Heart right ventricle (tissue), 16 donors: ENCODE measurements around the gene PGM5. TPM values are rescaled to one million over a fixed set of nuclear protein-coding genes. Genes with fewer than 3 reads are reported as not detected.

Experiments used
- ATAC-seq, 8 donors: fragments of 200-7000 bp; cut with Tn5 transposase; one replicate each; pipeline ENCODE4 v1.9.1; 2020; ENCODE audit warnings: mild to moderate bottlenecking in 8 of 8, moderate library complexity in 8 of 8, moderate number of reproducible peaks in 1 of 8
- DNase-seq, 2 donors: peaks; one replicate each; pipeline ENCODE4 v3.0.0-alpha.2; 2020
- H3K27ac ChIP-seq, 10 donors: fragments of 200-600 bp; sonication (generic) in 2 of 10; one replicate each; pipeline versions ENCODE4 v1.5.0 to v1.8.0; 2020 to 2022; ENCODE audit warnings: mild to moderate bottlenecking in 3 of 10
- H3K27me3 ChIP-seq, 7 donors: fragments of 200-600 bp; one replicate each; pipeline ENCODE4 v1.8.0; 2021 to 2022; ENCODE audit warnings: mild to moderate bottlenecking in 2 of 7
- H3K36me3 ChIP-seq, 9 donors: fragments of 200-600 bp; sonication (generic) in 1 of 9; one replicate each; pipeline versions ENCODE4 v1.5.0 to v1.8.0; 2020 to 2022; ENCODE audit warnings: mild to moderate bottlenecking in 2 of 9
- H3K4me1 ChIP-seq, 9 donors: fragments of 200-600 bp; sonication (generic) in 1 of 9; one replicate each; pipeline versions ENCODE4 v1.5.0 to v1.8.0; 2020 to 2022; ENCODE audit warnings: mild to moderate bottlenecking in 4 of 9
- H3K4me3 ChIP-seq, 10 donors: fragments of 200-600 bp; sonication (generic) in 2 of 10; one replicate each; pipeline versions ENCODE4 v1.5.0 to v1.8.0; 2020 to 2022; ENCODE audit warnings: mild to moderate bottlenecking in 7 of 10, moderate library complexity in 2 of 10
- H3K9me3 ChIP-seq, 11 donors: fragments of 200-600 bp in 10 of 11; sonication (generic) in 2 of 11; one replicate each; pipeline versions ENCODE4 v1.5.0 to v1.8.0; 2013 to 2022; ENCODE audit warnings: mild to moderate bottlenecking in 2 of 11, control low read depth in 1 of 11, moderate library complexity in 1 of 11
- WGBS, 2 donors: extraction: QIAGEN DNeasy Blood & Tissue Kit; methylation state at CpG; one replicate each; pipeline ENCODE4 v1.1.7; 2013; ENCODE audit warnings: inconsistent platforms in 1 of 2; 5-methylcytosine and 5-hydroxymethylcytosine counted together
- intact Hi-C, 10 donors: fragments of 100-400 bp; cut with DNase I; formaldehyde crosslinking; loops; one replicate each; pipeline versions ENCODE4 v1.11.1 to v1.14.2; 2022
- polyA plus RNA-seq, 2 donors: library from polyadenylated mRNA; stranded (reverse); fragments of 200-250 nt; gene quantifications; one replicate each; pipeline ENCODE4 v1.2.3, GENCODE V29; 2013
- total RNA-seq, 10 donors: library from RNA; stranded (reverse); fragmentation: NEBNext Ultra II Directional in 3 of 10; extraction: Animal tissue kit (Norgen Biotek cat#: 25700) in 3 of 10; gene quantifications; one replicate each; pipeline versions ENCODE4 v1.2.1 to v1.2.4, GENCODE V29; 2021 to 2023
- TF ChIP-seq, protein P1 (sequence below), 9 donors: fragments of 200-600 bp; sonication (generic) in 2 of 9; IDR thresholded peaks; one replicate each; pipeline versions ENCODE4 v1.5.0 to v1.8.0; 2021 to 2022; ENCODE audit warnings: antibody characterized with exemption in 9 of 9, mild to moderate bottlenecking in 5 of 9, moderate library complexity in 1 of 9
- donor health status: Arrhythmogenic right ventricular cardiomyopathy.
- donor health status: ischemic (EF 13 %, LVEDD 7.1; RV severe dilation, severe dysfunction).
- donor health status: healthy with polysubstance abuse.
- donor health status: DM: no; HTN: yes; CAD: no.
- donor health status: DM: no; HTN: no; CAD: no.
- donor health status: ischemic (EF 25% LVEDD 6.9; RV normal size, moderate dysfunction).
- donor health status: ischemic (EF 25% LVEDD 5.7; RV mildly dilated, moderate dysfunction).
- donor health status: healthy.
- donor health status: DM: yes; HTN: yes; CAD: no.
- donor health status: Ischemic cardiomyopathy.
- donor health status: ischemic (EF 35%, LVEDD 5.7; RV mildly dilated, moderate dysfunction).
- donor health status: nonischemic (EF 11% LVEDD 7.7; RV severe dilation, severe dysfunction).
- donor health status: DM: yes; HTN: yes; CAD: no.
- donor health status: PGD.
- donor health status: ischemic (EF 29% LVEDD 5.4; RV normal size, mild dysfunction).
- donor health status: nonischemic (EF 23%, LVEDD 6.1; RV moderate dilation, normal function).

PGM5 gene
- total and polyA plus RNA-seq, 12 donors: 26.8 to 245 (median 175) TPM

DNA sequence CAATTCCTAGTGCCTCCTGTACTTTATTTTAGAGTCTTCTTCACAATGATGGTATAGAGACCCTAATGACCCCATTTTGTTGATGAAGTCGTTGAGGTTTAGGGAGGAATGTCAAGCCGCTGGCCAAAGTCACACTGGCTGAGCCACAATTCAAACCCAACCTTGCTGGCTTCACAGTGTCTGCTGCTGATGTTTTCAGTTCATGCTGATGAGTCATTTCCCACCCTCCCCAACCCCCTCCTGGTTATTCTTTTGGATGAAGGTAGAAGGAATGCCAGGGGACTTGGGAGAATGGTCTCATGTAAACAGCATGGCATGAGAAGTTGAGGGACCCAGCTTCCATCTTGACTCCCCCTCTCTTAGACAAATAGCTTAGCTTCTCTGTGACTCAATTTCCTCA, 115.7 kb downstream of the PGM5 start:
- peaks cover 0 to 13% (median 0%) of the 10 kb centered on the region in 9 donors for H3K36me3 ChIP-seq
- no peaks in the 10 kb centered on the region for H3K9me3 ChIP-seq
- H3K4me3 ChIP-seq: no peak overlapping the region
- intact Hi-C loops: no loop called here
- TF ChIP-seq, protein P1, sequence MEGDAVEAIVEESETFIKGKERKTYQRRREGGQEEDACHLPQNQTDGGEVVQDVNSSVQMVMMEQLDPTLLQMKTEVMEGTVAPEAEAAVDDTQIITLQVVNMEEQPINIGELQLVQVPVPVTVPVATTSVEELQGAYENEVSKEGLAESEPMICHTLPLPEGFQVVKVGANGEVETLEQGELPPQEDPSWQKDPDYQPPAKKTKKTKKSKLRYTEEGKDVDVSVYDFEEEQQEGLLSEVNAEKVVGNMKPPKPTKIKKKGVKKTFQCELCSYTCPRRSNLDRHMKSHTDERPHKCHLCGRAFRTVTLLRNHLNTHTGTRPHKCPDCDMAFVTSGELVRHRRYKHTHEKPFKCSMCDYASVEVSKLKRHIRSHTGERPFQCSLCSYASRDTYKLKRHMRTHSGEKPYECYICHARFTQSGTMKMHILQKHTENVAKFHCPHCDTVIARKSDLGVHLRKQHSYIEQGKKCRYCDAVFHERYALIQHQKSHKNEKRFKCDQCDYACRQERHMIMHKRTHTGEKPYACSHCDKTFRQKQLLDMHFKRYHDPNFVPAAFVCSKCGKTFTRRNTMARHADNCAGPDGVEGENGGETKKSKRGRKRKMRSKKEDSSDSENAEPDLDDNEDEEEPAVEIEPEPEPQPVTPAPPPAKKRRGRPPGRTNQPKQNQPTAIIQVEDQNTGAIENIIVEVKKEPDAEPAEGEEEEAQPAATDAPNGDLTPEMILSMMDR (IDR thresholded peaks at IDR 0.05): no peak
- DNase-seq (no peak), ATAC-seq (peak in 1 of 8 donors; percentile 28)
- no peaks in the 10 kb centered on the region for H3K27me3 ChIP-seq
- H3K4me1 ChIP-seq: peaks cover 3 to 62% (median 35%) of the 10 kb centered on the region in 9 donors
- H3K27ac ChIP-seq: peak overlapping the region in 1 of 10 donors; percentile 5
- WGBS, 2 donors: 82 to 92% methylated on average over 2 of the region's 2 CpGs

DNA sequence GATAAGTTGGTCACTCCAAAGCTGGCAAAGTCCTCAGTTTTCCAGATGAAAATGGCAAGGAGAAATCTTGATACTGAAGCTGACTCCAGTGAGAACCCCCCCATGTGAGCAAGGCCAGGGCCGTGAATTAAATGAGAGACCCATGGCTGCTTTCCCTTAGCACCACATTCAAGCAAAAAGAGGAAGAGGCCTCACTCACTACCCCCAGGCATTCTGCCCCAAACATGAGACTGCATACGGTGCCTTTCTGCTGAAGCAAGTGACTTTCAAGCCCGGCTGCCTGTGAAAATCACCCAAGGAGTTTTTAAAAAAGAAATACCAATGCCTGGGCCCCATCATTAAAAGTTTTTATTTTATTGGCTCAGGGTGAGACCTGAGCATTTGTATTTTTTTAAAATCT, 117.4 kb downstream of the PGM5 start:
- Histone ChIP-seq H3K36me3 (peaks cover 0 to 8% (median 0%) of the 10 kb centered on the region in 9 donors), H3K4me3 (no peak overlapping the region), H3K9me3 (no peaks in the 10 kb centered on the region), H3K27ac (peak overlapping the region in 1 of 10 donors; percentile 0), H3K27me3 (no peaks in the 10 kb centered on the region), H3K4me1 (peaks cover 3 to 57% (median 28%) of the 10 kb centered on the region in 9 donors)
- WGBS, 2 donors: 84 to 95% methylated on average over 3 of the region's 3 CpGs
- DNase-seq (no peak), ATAC-seq (no peak)
- TF ChIP-seq, protein P1 (IDR thresholded peaks at IDR 0.05): no peak
- intact Hi-C loops: no loop called here

DNA sequence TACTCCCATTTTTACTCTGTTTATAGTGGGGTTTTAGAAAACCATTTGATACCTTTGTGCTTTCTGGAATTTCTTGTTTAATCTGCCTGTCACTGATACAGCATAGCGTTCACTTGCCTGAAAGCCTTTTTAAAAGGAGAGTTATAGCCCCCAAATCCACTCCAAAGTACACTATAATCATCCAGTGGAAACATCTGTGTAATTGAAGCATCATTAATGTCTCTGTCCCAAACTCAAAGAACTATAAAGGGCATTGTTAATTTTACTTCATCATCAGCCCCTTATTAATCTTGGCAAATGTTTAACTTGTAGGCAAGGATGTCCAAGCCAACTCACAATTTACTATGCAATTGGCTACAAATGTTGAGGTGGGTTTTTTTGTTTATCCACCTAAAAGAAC, 120.0 kb downstream of the PGM5 start:
- no peaks in the 10 kb centered on the region for H3K27me3 ChIP-seq
- 45 to 49% methylated on average over 1 of the region's 1 CpG for WGBS, 2 donors
- intact Hi-C loops: loop anchor here in 2 of 10 donors (2.0 to 5.0 kb wide), 2 partner anchors 16 to 54 kb away; no protein-coding TSS in a partner anchor
- H3K4me3 ChIP-seq: no peak overlapping the region
- DNase-seq (no peak), ATAC-seq (peak in 1 of 8 donors; percentile 31)
- peaks cover 0 to 24% (median 5%) of the 10 kb centered on the region in 9 donors for H3K36me3 ChIP-seq
- no peaks in the 10 kb centered on the region for H3K9me3 ChIP-seq
- H3K4me1 ChIP-seq: peaks cover 3 to 51% (median 26%) of the 10 kb centered on the region in 9 donors
- peak overlapping the region in 6 of 10 donors; percentile 8 to 70 (median 32) for H3K27ac ChIP-seq
- TF ChIP-seq, protein P1 (IDR thresholded peaks at IDR 0.05): no peak

DNA sequence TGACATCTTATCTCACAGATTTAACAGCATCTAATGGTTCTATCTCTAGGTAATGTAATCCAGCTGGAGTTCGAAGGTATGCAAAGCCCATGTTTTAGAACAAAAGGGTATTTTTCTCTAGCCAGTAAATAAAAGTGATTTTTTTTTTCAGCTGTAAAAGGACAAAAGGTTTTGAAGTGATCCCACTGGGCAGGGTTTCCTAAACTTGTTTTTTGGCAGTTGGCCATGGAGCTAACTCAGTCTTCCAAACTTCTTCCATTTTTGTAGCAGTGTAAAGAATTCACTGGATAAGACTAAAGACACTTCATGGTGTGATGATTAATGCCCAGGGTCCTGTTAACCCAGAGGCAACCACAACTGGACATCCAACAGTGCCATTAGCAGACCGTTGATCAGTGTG, 120.4 kb downstream of the PGM5 start:
- peak overlapping the region in 6 of 10 donors; percentile 8 to 70 (median 17) for H3K27ac ChIP-seq
- no peaks in the 10 kb centered on the region for H3K27me3 ChIP-seq
- 48 to 53% methylated on average over 2 of the region's 2 CpGs for WGBS, 2 donors
- DNase-seq: peak in 1 of 2 donors; percentile 51
- no peaks in the 10 kb centered on the region for H3K9me3 ChIP-seq
- TF ChIP-seq, protein P1 (IDR thresholded peaks at IDR 0.05): no peak
- peaks cover 0 to 26% (median 5%) of the 10 kb centered on the region in 9 donors for H3K36me3 ChIP-seq
- H3K4me1 ChIP-seq: peaks cover 5 to 51% (median 23%) of the 10 kb centered on the region in 9 donors
- ATAC-seq: peak in 7 of 8 donors; percentile 53 to 71 (median 66)
- intact Hi-C loops: loop anchor here in 2 of 10 donors (2.0 to 5.0 kb wide), 2 partner anchors 16 to 55 kb away; no protein-coding TSS in a partner anchor
- no peak overlapping the region for H3K4me3 ChIP-seq
